Stomach (tissue), 4 donors: Measurements from ENCODE around the gene HOXB7.
A peak's percentile ranks its signal among the peaks of the same experiment; 100 is the strongest.

ENCODE experiments used
- POLR2A ChIP-seq, 4 donors: fragments of 450-650 bp; IDR thresholded peaks; one replicate each; pipeline ENCODE4 v1.6.1; 2016; ENCODE audit warnings: antibody characterized with exemption in 4 of 4, control low read depth in 2 of 4, mild to moderate bottlenecking in 1 of 4, moderate library complexity in 1 of 4
- POLR2AphosphoS5 ChIP-seq, 3 donors: sonication (generic); formaldehyde crosslinking; IDR thresholded peaks; one replicate each; pipeline ENCODE4 v1.6.1; 2016; ENCODE audit warnings: antibody characterized with exemption in 3 of 3
- TF ChIP-seq, protein P1 (sequence below), 7 experiments: fragments of 450-650 bp in 4 of 7; fragments of 200-600 bp in 3 of 7; sonication (generic) in 3 of 7; IDR thresholded peaks; one replicate each; pipeline ENCODE4 v1.5.1; 2016 to 2019; ENCODE audit warnings: antibody characterized with exemption in 7 of 7, control low read depth in 2 of 7, mild to moderate bottlenecking in 1 of 7

DNA sequence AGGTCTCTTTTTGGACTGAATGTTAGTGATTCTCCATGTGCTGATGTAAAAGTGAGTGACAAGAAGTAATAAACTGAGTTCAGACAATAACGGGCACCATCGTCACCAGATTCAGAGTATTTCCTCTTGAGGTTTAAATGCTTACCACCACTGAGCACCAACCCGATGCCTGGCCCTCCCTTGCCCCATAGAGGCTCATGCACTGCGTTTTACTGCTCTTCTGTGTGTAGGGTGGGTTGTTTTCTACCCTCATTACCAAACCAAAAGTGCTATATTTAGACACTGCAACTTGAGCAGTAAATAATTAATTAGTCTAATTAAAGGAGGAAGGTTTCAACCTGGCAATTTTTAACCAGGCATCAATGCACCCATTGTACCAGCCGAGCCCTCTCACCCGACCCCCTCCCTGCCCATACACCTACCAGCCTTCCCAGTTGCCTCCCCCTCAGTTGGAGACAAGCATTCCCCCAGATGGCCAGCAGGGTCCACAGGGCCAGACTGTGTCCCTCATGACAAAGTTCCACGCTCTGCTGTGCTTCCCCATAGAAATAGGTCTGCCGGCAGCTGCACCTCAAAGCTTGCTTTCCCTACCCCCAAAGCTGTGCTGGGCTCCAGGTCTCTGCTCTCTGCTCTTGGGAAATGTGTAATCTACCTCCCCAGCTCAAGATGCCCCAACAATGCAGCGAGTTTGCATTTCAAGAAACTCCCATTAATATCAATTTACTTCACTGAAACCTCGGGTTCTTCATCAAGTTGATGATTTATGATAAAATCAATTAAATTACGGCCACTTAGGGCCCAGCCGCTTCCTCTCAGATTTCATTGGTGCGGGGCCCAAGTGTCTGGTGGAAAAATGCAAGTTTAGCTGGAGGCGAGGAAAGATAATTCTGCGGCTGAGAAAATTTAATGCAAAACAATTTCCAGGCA, 48.7 kb downstream of the HOXB7 start:
- TF ChIP-seq, protein P1, sequence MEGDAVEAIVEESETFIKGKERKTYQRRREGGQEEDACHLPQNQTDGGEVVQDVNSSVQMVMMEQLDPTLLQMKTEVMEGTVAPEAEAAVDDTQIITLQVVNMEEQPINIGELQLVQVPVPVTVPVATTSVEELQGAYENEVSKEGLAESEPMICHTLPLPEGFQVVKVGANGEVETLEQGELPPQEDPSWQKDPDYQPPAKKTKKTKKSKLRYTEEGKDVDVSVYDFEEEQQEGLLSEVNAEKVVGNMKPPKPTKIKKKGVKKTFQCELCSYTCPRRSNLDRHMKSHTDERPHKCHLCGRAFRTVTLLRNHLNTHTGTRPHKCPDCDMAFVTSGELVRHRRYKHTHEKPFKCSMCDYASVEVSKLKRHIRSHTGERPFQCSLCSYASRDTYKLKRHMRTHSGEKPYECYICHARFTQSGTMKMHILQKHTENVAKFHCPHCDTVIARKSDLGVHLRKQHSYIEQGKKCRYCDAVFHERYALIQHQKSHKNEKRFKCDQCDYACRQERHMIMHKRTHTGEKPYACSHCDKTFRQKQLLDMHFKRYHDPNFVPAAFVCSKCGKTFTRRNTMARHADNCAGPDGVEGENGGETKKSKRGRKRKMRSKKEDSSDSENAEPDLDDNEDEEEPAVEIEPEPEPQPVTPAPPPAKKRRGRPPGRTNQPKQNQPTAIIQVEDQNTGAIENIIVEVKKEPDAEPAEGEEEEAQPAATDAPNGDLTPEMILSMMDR (IDR thresholded peaks at IDR 0.05): peak in 2 of 7 experiments; percentile 11 to 16
- no peak for TF ChIP-seq POLR2A (IDR thresholded peaks at IDR 0.05)
- no peak for TF ChIP-seq POLR2AphosphoS5 (IDR thresholded peaks at IDR 0.05)
